Measurements from ENCODE around the gene KCTD11.

GRCh38 chr17:7318121-7318860, 33.7 kb upstream of the KCTD11 start:
- TF ChIP-seq POLR2AphosphoS5 (IDR thresholded peaks at IDR 0.05; ENCODE audit: low read depth, low read length) (no peak), POLR2A (IDR thresholded peaks at IDR 0.05; ENCODE audit: low read depth, low read length) (no peak), TAF1 (IDR thresholded peaks at IDR 0.05; ENCODE audit: borderline replicate concordance, low read depth, low read length) (no peak)

Measured in GM12892 (cell line).